ENCODE data around the gene B3GNT5.

The B3GNT5 gene

GRCh38 chr3:183262875-183263378, 9.9 kb downstream of the B3GNT5 start:
- H3K36me3 ChIP-seq (ENCODE audit: control insufficient read depth, low read length) = no peaks in the 10 kb centered on the region
- H3K79me2 ChIP-seq (ENCODE audit: control insufficient read depth, low read length) = no peaks in the 10 kb centered on the region
- H3K9me3 ChIP-seq (ENCODE audit: control insufficient read depth, insufficient read depth, low read length) = no peaks in the 10 kb centered on the region
- H3K4me2 ChIP-seq (ENCODE audit: low read length) = no peak overlapping the region
- no peaks in the 10 kb centered on the region for H3K9me2 ChIP-seq (replicated peaks; ENCODE audit: control insufficient read depth, low read length)
- H3K27me3 ChIP-seq (ENCODE audit: control insufficient read depth, low read length) = no peaks in the 10 kb centered on the region
- no peaks in the 10 kb centered on the region for H4K20me1 ChIP-seq (ENCODE audit: control insufficient read depth, insufficient read depth, low read depth, low read length)
- H3K27ac ChIP-seq (ENCODE audit: low read depth, low read length) = no peak overlapping the region
- H3F3A ChIP-seq (ENCODE audit: control insufficient read depth, insufficient read depth) = no peaks in the 10 kb centered on the region
- H3K4me1 ChIP-seq (ENCODE audit: control insufficient read depth, low read length) = peaks cover 22% of the 10 kb centered on the region
- H3K4me3 ChIP-seq (ENCODE audit: low read length) = no peak overlapping the region
- TF ChIP-seq CTCF (IDR thresholded peaks at IDR 0.05; ENCODE audit: low read depth, low read length, poor library complexity, severe bottlenecking) (no peak), EZH2phosphoT487 (IDR thresholded peaks at IDR 0.05; ENCODE audit: borderline replicate concordance, low read length) (no peak)

- no peak overlapping the region for H3K27ac ChIP-seq (ENCODE audit: low read depth, low read length)
- no peak overlapping the region for H3K4me3 ChIP-seq (ENCODE audit: low read length)
- TF ChIP-seq CTCF (IDR thresholded peaks at IDR 0.05; ENCODE audit: low read depth, low read length, poor library complexity, severe bottlenecking) (no peak), EZH2phosphoT487 (IDR thresholded peaks at IDR 0.05; ENCODE audit: borderline replicate concordance, low read length) (no peak)
- H3K36me3 ChIP-seq (ENCODE audit: control insufficient read depth, low read length) = no peaks in the 10 kb centered on the region
- no peaks in the 10 kb centered on the region for H3K79me2 ChIP-seq (ENCODE audit: control insufficient read depth, low read length)
- H3K27me3 ChIP-seq (ENCODE audit: control insufficient read depth, low read length) = no peaks in the 10 kb centered on the region
- no peaks in the 10 kb centered on the region for H3K9me3 ChIP-seq (ENCODE audit: control insufficient read depth, insufficient read depth, low read length)
- H3K4me1 ChIP-seq (ENCODE audit: control insufficient read depth, low read length) = peaks cover 20% of the 10 kb centered on the region
- no peaks in the 10 kb centered on the region for H3K9me2 ChIP-seq (replicated peaks; ENCODE audit: control insufficient read depth, low read length)
- no peak overlapping the region for H3K4me2 ChIP-seq (ENCODE audit: low read length)
- H4K20me1 ChIP-seq (ENCODE audit: control insufficient read depth, insufficient read depth, low read depth, low read length) = no peaks in the 10 kb centered on the region
- H3F3A ChIP-seq (ENCODE audit: control insufficient read depth, insufficient read depth) = no peaks in the 10 kb centered on the region
Observed at GRCh38 chr3:183264268-183264667, 11.2 kb downstream of the B3GNT5 start.

- H3K4me3 ChIP-seq (ENCODE audit: low read length) = no peak overlapping the region
- no peaks in the 10 kb centered on the region for H3K9me3 ChIP-seq (ENCODE audit: control insufficient read depth, insufficient read depth, low read length)
- no peaks in the 10 kb centered on the region for H3K79me2 ChIP-seq (ENCODE audit: control insufficient read depth, low read length)
- TF ChIP-seq EZH2phosphoT487 (IDR thresholded peaks at IDR 0.05; ENCODE audit: borderline replicate concordance, low read length) = no peak
- no peak for TF ChIP-seq CTCF (IDR thresholded peaks at IDR 0.05; ENCODE audit: low read depth, low read length, poor library complexity, severe bottlenecking)
- no peaks in the 10 kb centered on the region for H4K20me1 ChIP-seq (ENCODE audit: control insufficient read depth, insufficient read depth, low read depth, low read length)
- no peak overlapping the region for H3K4me2 ChIP-seq (ENCODE audit: low read length)
- H3K9me2 ChIP-seq (replicated peaks; ENCODE audit: control insufficient read depth, low read length) = no peaks in the 10 kb centered on the region
- peaks cover 10% of the 10 kb centered on the region for H3K4me1 ChIP-seq (ENCODE audit: control insufficient read depth, low read length)
- H3K27ac ChIP-seq (ENCODE audit: low read depth, low read length) = no peak overlapping the region
- H3F3A ChIP-seq (ENCODE audit: control insufficient read depth, insufficient read depth) = no peaks in the 10 kb centered on the region
- H3K27me3 ChIP-seq (ENCODE audit: control insufficient read depth, low read length) = no peaks in the 10 kb centered on the region
- H3K36me3 ChIP-seq (ENCODE audit: control insufficient read depth, low read length) = no peaks in the 10 kb centered on the region
Observed at GRCh38 chr3:183265157-183265642, 12.1 kb downstream of the B3GNT5 start.
